A549 (cell line): ENCODE data around the gene UNKL. TPM values are rescaled to one million over a fixed set of nuclear protein-coding genes. Genes with fewer than 3 reads are reported as not detected.

ENCODE experiments used
- ATAC-seq, 2 experiments: fragments of 200-7000 bp in 1 of 2; fragments of >200 bp in 1 of 2; cut with Nextera tagmentation in 1 of 2; cut with Tn5 transposase in 1 of 2; 3 replicates each; pipeline versions ENCODE4 v1.8.0 to v1.9.1; 2018 to 2020; ENCODE audit warnings: mild to moderate bottlenecking in 1 of 2, moderate library complexity in 1 of 2
- CTCF ChIA-PET: fragments of 300-600 bp; sonication (Branson Sonifier 250); formaldehyde crosslinking; extraction: SDS; loops from one replicate; lab custom pipeline; 2021; ENCODE audit warnings: antibody characterized with exemption, inconsistent platforms; lab: Yijun Ruan, JAX
- POLR2A ChIA-PET: fragments of 350-600 bp; formaldehyde crosslinking; extraction: SDS; loops from one replicate; lab custom pipeline; 2021; ENCODE audit warnings: antibody characterized with exemption, inconsistent platforms; lab: Yijun Ruan, JAX
- DNase-seq, 2 experiments: peaks; one replicate each; pipeline versions ENCODE4 v3.0.0 to v3.0.0-alpha.2; 2011 to 2016; ENCODE audit warnings: low read depth in 1 of 2, low spot score in 1 of 2
- FAIRE-seq: peaks from 2 replicates; lab custom pipeline; 2011; peaks lifted over from hg19 to GRCh38; lab: Jason Lieb, UNC
- H3K27ac ChIP-seq, 2 experiments: fragments of >200 bp; sonication (Bioruptor Twin); formaldehyde crosslinking; 3 replicates each; pipeline ENCODE4 v1.5.1; 2016 to 2017
- H3K4me1 ChIP-seq: fragments of >200 bp; sonication (Bioruptor Twin); formaldehyde crosslinking; 3 replicates; pipeline ENCODE4 v1.6.1; 2016
- H3K4me2 ChIP-seq: fragments of >200 bp; sonication (Bioruptor Twin); formaldehyde crosslinking; 3 replicates; pipeline ENCODE4 v1.6.1; 2016
- H3K4me3 ChIP-seq: fragments of >200 bp; sonication (Bioruptor Twin); formaldehyde crosslinking; 3 replicates; pipeline ENCODE4 v1.5.1; 2016
- H3K9me3 ChIP-seq: fragments of >200 bp; sonication (Bioruptor Twin); formaldehyde crosslinking; 3 replicates; pipeline ENCODE4 v1.6.1; 2016
- CBX2 ChIP-seq: fragments of 200-600 bp; sonication (generic); IDR thresholded peaks from 2 replicates; pipeline ENCODE4 v1.6.1; 2016; ENCODE audit warnings: low read depth, mild to moderate bottlenecking, borderline replicate concordance
- CHD4 ChIP-seq: fragments of 200-600 bp; sonication (generic); IDR thresholded peaks from 2 replicates; pipeline ENCODE4 v1.6.1; 2016; ENCODE audit warnings: antibody characterized with exemption, mild to moderate bottlenecking, borderline replicate concordance
- FOSL2 ChIP-seq, 2 experiments: fragments of 450-650 bp in 1 of 2; fragments of >200 bp in 1 of 2; sonication (Bioruptor Twin) in 1 of 2; formaldehyde crosslinking; IDR thresholded peaks; 2 replicates each; pipeline versions ENCODE4 v1.5.0 to v1.6.1; 2016 to 2020; ENCODE audit warnings: mild to moderate bottlenecking in 1 of 2, moderate library complexity in 1 of 2
- GATA3 ChIP-seq: IDR thresholded peaks from 2 replicates; pipeline ENCODE4 v1.6.1; 2012; ENCODE audit warnings: borderline replicate concordance
- HDAC2 ChIP-seq: fragments of 200-600 bp; sonication (generic); IDR thresholded peaks from 2 replicates; pipeline ENCODE4 v1.6.1; 2016
- HEYL ChIP-seq: fragments of 250-450 bp; sonication (Bioruptor Pico); IDR thresholded peaks from 2 replicates; pipeline ENCODE4 v1.8.0; 2021; ENCODE audit warnings: mild to moderate bottlenecking, moderate library complexity
- HOXB13 ChIP-seq: fragments of 250-450 bp; sonication (Bioruptor Pico); IDR thresholded peaks from 2 replicates; pipeline ENCODE4 v1.5.0; 2020; ENCODE audit warnings: low read depth, mild to moderate bottlenecking, moderate library complexity
- HOXB5 ChIP-seq: fragments of 250-450 bp; sonication (Bioruptor Pico); IDR thresholded peaks from 2 replicates; pipeline ENCODE4 v1.5.0; 2020; ENCODE audit warnings: mild to moderate bottlenecking, moderate library complexity
- JUN ChIP-seq, 2 experiments: fragments of >200 bp; sonication (Bioruptor Twin); formaldehyde crosslinking; IDR thresholded peaks; 2 replicates in 1 of 2; 3 replicates in 1 of 2; pipeline ENCODE4 v1.6.1; 2016 to 2017
- JUNB ChIP-seq: fragments of >200 bp; sonication (Bioruptor Twin); formaldehyde crosslinking; IDR thresholded peaks from 2 replicates; pipeline ENCODE4 v1.6.1; 2016
- MAFK ChIP-seq: fragments of 450-650 bp; IDR thresholded peaks from 2 replicates; pipeline ENCODE4 v1.6.1; 2014; ENCODE audit not compliant: partially characterized antibody
- NFE2L2 ChIP-seq: fragments of 150-350 bp; conservative IDR thresholded peaks from 2 replicates; pipeline ENCODE4 v1.6.1; 2014; ENCODE audit warnings: low read length
- NPAS2 ChIP-seq: fragments of 250-450 bp; sonication (Bioruptor Pico); IDR thresholded peaks from 2 replicates; pipeline ENCODE4 v1.8.0; 2022; ENCODE audit warnings: mild to moderate bottlenecking, moderate library complexity, borderline replicate concordance
- NR3C1 ChIP-seq: fragments of >200 bp; sonication (Bioruptor Twin); formaldehyde crosslinking; IDR thresholded peaks from 3 replicates; pipeline ENCODE4 v1.6.1; 2017
- PHF8 ChIP-seq: fragments of 200-600 bp; sonication (generic); IDR thresholded peaks from 2 replicates; pipeline ENCODE4 v1.6.1; 2016; ENCODE audit warnings: low read depth, mild to moderate bottlenecking, antibody characterized with exemption, moderate library complexity, borderline replicate concordance
- RFX5 ChIP-seq: fragments of 450-650 bp; IDR thresholded peaks from 2 replicates; pipeline ENCODE4 v1.7.1; 2014; ENCODE audit warnings: antibody characterized with exemption, mild to moderate bottlenecking, moderate library complexity
- TP53 ChIP-seq: fragments of 250-450 bp; sonication (Bioruptor Pico); IDR thresholded peaks from 2 replicates; pipeline ENCODE4 v1.5.0; 2021; ENCODE audit warnings: mild to moderate bottlenecking, moderate library complexity
- ZC3H11A ChIP-seq: fragments of 450-650 bp; IDR thresholded peaks from 2 replicates; pipeline ENCODE4 v1.6.1; 2014; ENCODE audit warnings: antibody characterized with exemption, mild to moderate bottlenecking
- WGBS: methylation state at CpG from one replicate; pipeline ENCODE4 v1.1.6; 2017; ENCODE audit errors: missing lambda C conversion rate; 5-methylcytosine and 5-hydroxymethylcytosine counted together
- polyA plus RNA-seq, 4 experiments: library from polyadenylated mRNA; depleted of rRNA in 3 of 4; stranded (reverse); fragments of >200 nt; fragmentation: RNase III in 1 of 4; extraction: RNeasy Plus Mini Kit Qiagen cat#74134 plus additional on column Dnase treatment in 1 of 4; gene quantifications; 2 replicates in 3 of 4; 3 replicates in 1 of 4; pipeline ENCODE4 v1.2.3, GENCODE V29; 2011 to 2017
- TF ChIP-seq, protein P1 (sequence below): fragments of 150-350 bp; IDR thresholded peaks from 2 replicates; pipeline ENCODE4 v1.6.1; 2014; ENCODE audit warnings: low read depth, mild to moderate bottlenecking, low read length
- TF ChIP-seq, protein P2 (sequence below): fragments of >200 bp; sonication (Bioruptor Twin); formaldehyde crosslinking; IDR thresholded peaks from 3 replicates; pipeline ENCODE4 v1.5.1; 2016
- TF ChIP-seq, protein P3 (sequence below): IDR thresholded peaks from 2 replicates; pipeline ENCODE4 v1.6.1; 2012; ENCODE audit warnings: low read depth, borderline replicate concordance
- TF ChIP-seq, protein P4 (sequence below): fragments of 250-450 bp; sonication (Bioruptor Pico); IDR thresholded peaks from 2 replicates; pipeline ENCODE4 v1.5.0; 2020; ENCODE audit warnings: low read depth, mild to moderate bottlenecking, moderate library complexity
- TF ChIP-seq, protein P5 (sequence below): IDR thresholded peaks from 2 replicates; pipeline ENCODE4 v1.6.1; 2012
- TF ChIP-seq, protein P6 (sequence below): fragments of >200 bp; sonication (Bioruptor Twin); formaldehyde crosslinking; IDR thresholded peaks from 3 replicates; pipeline ENCODE4 v1.6.1; 2016
- TF ChIP-seq, protein P7 (sequence below): fragments of 200-600 bp; sonication (generic); IDR thresholded peaks from 2 replicates; pipeline ENCODE4 v1.6.1; 2016; ENCODE audit warnings: antibody characterized with exemption, mild to moderate bottlenecking, moderate library complexity
- TF ChIP-seq, protein P8 (sequence below): fragments of >200 bp; sonication (Bioruptor Twin); formaldehyde crosslinking; IDR thresholded peaks from 2 replicates; pipeline ENCODE4 v1.6.1; 2016

Gene UNKL
- polyA plus RNA-seq, 2 of the 4 experiments (the other 2 are of a cell fraction) = 20.7 to 37.6 TPM

DNA sequence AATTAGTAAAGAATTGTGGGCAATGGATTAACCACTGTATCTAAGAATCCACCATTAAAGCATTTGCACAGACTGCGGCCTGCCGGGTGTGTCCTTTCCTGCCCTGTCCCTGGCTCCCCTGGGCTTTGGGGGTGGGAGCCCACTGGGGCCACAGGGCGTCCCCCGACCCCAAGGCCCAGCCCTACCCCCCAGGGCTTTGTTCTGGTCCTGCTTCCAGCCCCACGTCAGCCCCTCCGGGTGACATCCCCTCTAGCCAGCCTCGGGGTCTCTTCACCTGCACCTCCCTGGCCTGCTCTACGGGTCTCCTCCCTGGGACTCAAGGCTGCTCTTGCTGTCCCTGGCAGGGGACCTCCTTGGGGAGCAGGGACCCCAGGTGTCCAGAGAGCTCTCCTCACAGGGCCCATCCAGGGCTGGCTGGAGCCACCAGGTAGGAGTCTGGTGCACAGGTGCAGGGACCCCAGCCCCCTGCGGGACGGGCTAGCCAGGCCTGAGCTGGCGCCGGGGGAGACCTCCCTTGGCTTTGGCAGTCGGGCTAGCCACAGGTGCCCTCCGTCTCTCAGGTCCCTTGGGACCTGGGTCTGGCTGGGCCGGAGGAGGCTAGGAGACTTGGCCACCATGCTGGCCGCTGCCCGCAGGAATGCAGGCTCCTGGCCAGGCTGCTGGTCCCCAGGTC is 87.4 kb downstream of the UNKL start:
- no peaks in the 10 kb centered on the region for H3K9me3 ChIP-seq
- no peak overlapping the region for H3K4me2 ChIP-seq
- ChIA-PET CTCF (interaction anchor here (0.8 to 6.1 kb wide), 4 partner anchors 10 to 26 kb away, joined by 3 to 44 read pairs (median 7); no protein-coding TSS in a partner anchor), POLR2A (interaction anchor here (0.9 kb wide), 1 partner anchor 18 kb away, joined by 3 read pairs; the partner anchor contains the start of gene UBE2I)
- 90% methylated on average over 12 of the region's 17 CpGs for WGBS
- DNase-seq (no peak), ATAC-seq (no peak), FAIRE-seq (no peak)
- H3K4me1 ChIP-seq = peaks cover 9% of the 10 kb centered on the region
- no peak overlapping the region for H3K27ac ChIP-seq
- no peak for TF ChIP-seq MAFK
- no peak for TF ChIP-seq PHF8
- no peak for TF ChIP-seq NPAS2
- no peak for TF ChIP-seq NFE2L2
- TF ChIP-seq, protein P1, sequence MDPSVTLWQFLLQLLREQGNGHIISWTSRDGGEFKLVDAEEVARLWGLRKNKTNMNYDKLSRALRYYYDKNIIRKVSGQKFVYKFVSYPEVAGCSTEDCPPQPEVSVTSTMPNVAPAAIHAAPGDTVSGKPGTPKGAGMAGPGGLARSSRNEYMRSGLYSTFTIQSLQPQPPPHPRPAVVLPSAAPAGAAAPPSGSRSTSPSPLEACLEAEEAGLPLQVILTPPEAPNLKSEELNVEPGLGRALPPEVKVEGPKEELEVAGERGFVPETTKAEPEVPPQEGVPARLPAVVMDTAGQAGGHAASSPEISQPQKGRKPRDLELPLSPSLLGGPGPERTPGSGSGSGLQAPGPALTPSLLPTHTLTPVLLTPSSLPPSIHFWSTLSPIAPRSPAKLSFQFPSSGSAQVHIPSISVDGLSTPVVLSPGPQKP = no peak
- no peak for TF ChIP-seq CHD4
- no peak for TF ChIP-seq RFX5
- no peak for TF ChIP-seq JUN (IDR thresholded peaks at IDR 0.05)
- no peak for TF ChIP-seq HDAC2
- no peak for TF ChIP-seq JUNB
- TF ChIP-seq, protein P2, sequence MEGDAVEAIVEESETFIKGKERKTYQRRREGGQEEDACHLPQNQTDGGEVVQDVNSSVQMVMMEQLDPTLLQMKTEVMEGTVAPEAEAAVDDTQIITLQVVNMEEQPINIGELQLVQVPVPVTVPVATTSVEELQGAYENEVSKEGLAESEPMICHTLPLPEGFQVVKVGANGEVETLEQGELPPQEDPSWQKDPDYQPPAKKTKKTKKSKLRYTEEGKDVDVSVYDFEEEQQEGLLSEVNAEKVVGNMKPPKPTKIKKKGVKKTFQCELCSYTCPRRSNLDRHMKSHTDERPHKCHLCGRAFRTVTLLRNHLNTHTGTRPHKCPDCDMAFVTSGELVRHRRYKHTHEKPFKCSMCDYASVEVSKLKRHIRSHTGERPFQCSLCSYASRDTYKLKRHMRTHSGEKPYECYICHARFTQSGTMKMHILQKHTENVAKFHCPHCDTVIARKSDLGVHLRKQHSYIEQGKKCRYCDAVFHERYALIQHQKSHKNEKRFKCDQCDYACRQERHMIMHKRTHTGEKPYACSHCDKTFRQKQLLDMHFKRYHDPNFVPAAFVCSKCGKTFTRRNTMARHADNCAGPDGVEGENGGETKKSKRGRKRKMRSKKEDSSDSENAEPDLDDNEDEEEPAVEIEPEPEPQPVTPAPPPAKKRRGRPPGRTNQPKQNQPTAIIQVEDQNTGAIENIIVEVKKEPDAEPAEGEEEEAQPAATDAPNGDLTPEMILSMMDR = no peak
- TF ChIP-seq, protein P3, sequence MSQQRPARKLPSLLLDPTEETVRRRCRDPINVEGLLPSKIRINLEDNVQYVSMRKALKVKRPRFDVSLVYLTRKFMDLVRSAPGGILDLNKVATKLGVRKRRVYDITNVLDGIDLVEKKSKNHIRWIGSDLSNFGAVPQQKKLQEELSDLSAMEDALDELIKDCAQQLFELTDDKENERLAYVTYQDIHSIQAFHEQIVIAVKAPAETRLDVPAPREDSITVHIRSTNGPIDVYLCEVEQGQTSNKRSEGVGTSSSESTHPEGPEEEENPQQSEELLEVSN = no peak
- TF ChIP-seq, protein P4, sequence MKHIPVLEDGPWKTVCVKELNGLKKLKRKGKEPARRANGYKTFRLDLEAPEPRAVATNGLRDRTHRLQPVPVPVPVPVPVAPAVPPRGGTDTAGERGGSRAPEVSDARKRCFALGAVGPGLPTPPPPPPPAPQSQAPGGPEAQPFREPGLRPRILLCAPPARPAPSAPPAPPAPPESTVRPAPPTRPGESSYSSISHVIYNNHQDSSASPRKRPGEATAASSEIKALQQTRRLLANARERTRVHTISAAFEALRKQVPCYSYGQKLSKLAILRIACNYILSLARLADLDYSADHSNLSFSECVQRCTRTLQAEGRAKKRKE (CRISPR knock-in tag) = no peak
- TF ChIP-seq, protein P5, sequence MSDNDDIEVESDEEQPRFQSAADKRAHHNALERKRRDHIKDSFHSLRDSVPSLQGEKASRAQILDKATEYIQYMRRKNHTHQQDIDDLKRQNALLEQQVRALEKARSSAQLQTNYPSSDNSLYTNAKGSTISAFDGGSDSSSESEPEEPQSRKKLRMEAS = no peak
- TF ChIP-seq, protein P6, sequence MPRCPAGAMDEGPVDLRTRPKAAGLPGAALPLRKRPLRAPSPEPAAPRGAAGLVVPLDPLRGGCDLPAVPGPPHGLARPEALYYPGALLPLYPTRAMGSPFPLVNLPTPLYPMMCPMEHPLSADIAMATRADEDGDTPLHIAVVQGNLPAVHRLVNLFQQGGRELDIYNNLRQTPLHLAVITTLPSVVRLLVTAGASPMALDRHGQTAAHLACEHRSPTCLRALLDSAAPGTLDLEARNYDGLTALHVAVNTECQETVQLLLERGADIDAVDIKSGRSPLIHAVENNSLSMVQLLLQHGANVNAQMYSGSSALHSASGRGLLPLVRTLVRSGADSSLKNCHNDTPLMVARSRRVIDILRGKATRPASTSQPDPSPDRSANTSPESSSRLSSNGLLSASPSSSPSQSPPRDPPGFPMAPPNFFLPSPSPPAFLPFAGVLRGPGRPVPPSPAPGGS = no peak
- no peak overlapping the region for H3K4me3 ChIP-seq

DNA sequence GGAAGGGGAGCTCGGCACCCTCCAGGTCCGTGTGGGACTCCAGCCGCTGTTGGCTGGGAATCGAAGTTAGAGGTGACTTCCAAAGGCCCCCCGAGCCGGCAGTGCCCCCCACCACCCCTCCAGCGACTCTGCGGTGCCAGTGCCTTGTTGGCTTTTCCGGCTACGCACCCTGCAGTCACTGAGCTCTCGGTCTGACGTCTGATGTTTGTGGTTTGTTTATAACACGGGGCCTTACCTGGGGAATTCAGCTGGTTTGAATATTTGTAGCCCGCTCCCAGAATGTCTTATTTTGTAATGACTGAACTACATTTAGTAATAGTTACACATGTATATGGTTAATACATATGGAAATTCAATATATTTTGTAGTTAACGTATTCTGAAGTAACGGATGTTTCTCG is 88.1 kb downstream of the UNKL start:
- FAIRE-seq = no peak
- H3K27ac ChIP-seq = 0 out of 6 replicates have a peak overlapping the region, but pooled peaks of 1 of the 2 experiments have one; percentile 15
- CTCF ChIA-PET = interaction anchor here (0.8 to 6.1 kb wide), 6 partner anchors 10 to 37 kb away, joined by 3 to 44 read pairs (median 3); no protein-coding TSS in a partner anchor
- 80% methylated on average over 13 of the region's 17 CpGs for WGBS
- DNase-seq = no peak
- H3K4me3 ChIP-seq = no peak overlapping the region
- no peak for ATAC-seq
- no peaks in the 10 kb centered on the region for H3K9me3 ChIP-seq
- no peak overlapping the region for H3K4me2 ChIP-seq
- POLR2A ChIA-PET = interaction anchor here (0.9 kb wide), 1 partner anchor 17 kb away, joined by 3 read pairs; the partner anchor contains the start of gene UBE2I
- peaks cover 2% of the 10 kb centered on the region; the same call in 2 of the 3 replicates for H3K4me1 ChIP-seq
- no peak for TF ChIP-seq HOXB13
- TF ChIP-seq ZC3H11A = no peak
- TF ChIP-seq, protein P7, sequence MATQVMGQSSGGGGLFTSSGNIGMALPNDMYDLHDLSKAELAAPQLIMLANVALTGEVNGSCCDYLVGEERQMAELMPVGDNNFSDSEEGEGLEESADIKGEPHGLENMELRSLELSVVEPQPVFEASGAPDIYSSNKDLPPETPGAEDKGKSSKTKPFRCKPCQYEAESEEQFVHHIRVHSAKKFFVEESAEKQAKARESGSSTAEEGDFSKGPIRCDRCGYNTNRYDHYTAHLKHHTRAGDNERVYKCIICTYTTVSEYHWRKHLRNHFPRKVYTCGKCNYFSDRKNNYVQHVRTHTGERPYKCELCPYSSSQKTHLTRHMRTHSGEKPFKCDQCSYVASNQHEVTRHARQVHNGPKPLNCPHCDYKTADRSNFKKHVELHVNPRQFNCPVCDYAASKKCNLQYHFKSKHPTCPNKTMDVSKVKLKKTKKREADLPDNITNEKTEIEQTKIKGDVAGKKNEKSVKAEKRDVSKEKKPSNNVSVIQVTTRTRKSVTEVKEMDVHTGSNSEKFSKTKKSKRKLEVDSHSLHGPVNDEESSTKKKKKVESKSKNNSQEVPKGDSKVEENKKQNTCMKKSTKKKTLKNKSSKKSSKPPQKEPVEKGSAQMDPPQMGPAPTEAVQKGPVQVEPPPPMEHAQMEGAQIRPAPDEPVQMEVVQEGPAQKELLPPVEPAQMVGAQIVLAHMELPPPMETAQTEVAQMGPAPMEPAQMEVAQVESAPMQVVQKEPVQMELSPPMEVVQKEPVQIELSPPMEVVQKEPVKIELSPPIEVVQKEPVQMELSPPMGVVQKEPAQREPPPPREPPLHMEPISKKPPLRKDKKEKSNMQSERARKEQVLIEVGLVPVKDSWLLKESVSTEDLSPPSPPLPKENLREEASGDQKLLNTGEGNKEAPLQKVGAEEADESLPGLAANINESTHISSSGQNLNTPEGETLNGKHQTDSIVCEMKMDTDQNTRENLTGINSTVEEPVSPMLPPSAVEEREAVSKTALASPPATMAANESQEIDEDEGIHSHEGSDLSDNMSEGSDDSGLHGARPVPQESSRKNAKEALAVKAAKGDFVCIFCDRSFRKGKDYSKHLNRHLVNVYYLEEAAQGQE = no peak
- no peak for TF ChIP-seq HEYL (CRISPR knock-in tag)
- no peak for TF ChIP-seq FOSL2 (IDR thresholded peaks at IDR 0.05)
- no peak for TF ChIP-seq FOSL2 (CRISPR knock-in tag; IDR thresholded peaks at IDR 0.05)
- TF ChIP-seq, protein P8, sequence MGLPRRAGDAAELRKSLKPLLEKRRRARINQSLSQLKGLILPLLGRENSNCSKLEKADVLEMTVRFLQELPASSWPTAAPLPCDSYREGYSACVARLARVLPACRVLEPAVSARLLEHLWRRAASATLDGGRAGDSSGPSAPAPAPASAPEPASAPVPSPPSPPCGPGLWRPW = no peak
- no peak for TF ChIP-seq NR3C1
- no peak for TF ChIP-seq TP53
- no peak for TF ChIP-seq HOXB5 (CRISPR knock-in tag)
- no peak for TF ChIP-seq CBX2
- TF ChIP-seq GATA3 = no peak
